Transverse colon (tissue), 4 donors: ENCODE measurements around the gene CA6. TPM values are rescaled to one million over a fixed set of nuclear protein-coding genes. Genes with fewer than 3 reads are reported as not detected.

Source experiments
- DNase-seq: peaks from one replicate; pipeline ENCODE4 v3.0.0-alpha.2; 2019
- H3K27ac ChIP-seq, 4 donors: fragments of 200-600 bp; sonication (generic); 2 replicates each; pipeline ENCODE4 v1.5.1; 2016 to 2018; ENCODE audit warnings: inconsistent platforms in 4 of 4
- H3K27me3 ChIP-seq: fragments of 200-600 bp; sonication (generic); 2 replicates; pipeline ENCODE4 v1.5.1; 2017; ENCODE audit warnings: inconsistent platforms
- H3K36me3 ChIP-seq, 4 donors: fragments of 200-600 bp; sonication (generic); 2 replicates each; pipeline ENCODE4 v1.5.1; 2017 to 2019; ENCODE audit warnings: inconsistent platforms in 4 of 4
- H3K4me1 ChIP-seq, 4 donors: fragments of 200-600 bp; sonication (generic); 2 replicates each; pipeline ENCODE4 v1.5.1; 2017 to 2020; ENCODE audit warnings: inconsistent platforms in 4 of 4
- H3K4me3 ChIP-seq, 4 donors: fragments of 200-600 bp; sonication (generic); 1 replicate in 1 of 4; 2 replicates in 3 of 4; pipeline versions ENCODE4 v1.5.1 to v1.6.1; 2017 to 2019; ENCODE audit warnings: inconsistent platforms in 4 of 4
- H3K9me3 ChIP-seq, 2 donors: fragments of 200-600 bp; sonication (generic); 2 replicates each; pipeline ENCODE4 v1.5.1; 2017 to 2019; ENCODE audit warnings: inconsistent platforms in 2 of 2
- EP300 ChIP-seq: sonication (generic); formaldehyde crosslinking; IDR thresholded peaks from one replicate; pipeline ENCODE4 v1.6.1; 2017; ENCODE audit warnings: antibody characterized with exemption, low read depth
- POLR2A ChIP-seq: fragments of 450-650 bp; IDR thresholded peaks from one replicate; pipeline ENCODE4 v1.6.1; 2016; ENCODE audit warnings: antibody characterized with exemption, mild to moderate bottlenecking, moderate library complexity
- POLR2AphosphoS5 ChIP-seq, 3 donors: sonication (generic); formaldehyde crosslinking; IDR thresholded peaks; one replicate each; pipeline ENCODE4 v1.6.1; 2016; ENCODE audit warnings: antibody characterized with exemption in 3 of 3
- WGBS, 2 donors: methylation state at CpG; one replicate each; pipeline ENCODE4 v1.1.5; 2018; ENCODE audit warnings: low coverage in 1 of 2; 5-methylcytosine and 5-hydroxymethylcytosine counted together
- in situ Hi-C, 4 donors: fragments of 200-750 bp; cut with MboI; loops; one replicate each; pipeline versions ENCODE4 v1.15.0 to v1.15.1; 2017; ENCODE audit warnings: low sequenced_read_pairs in 3 of 4, low pct_ligation_motif_present in 1 of 4, low pct_unique_long_range_greater_than_20kb in 1 of 4
- intact Hi-C: fragments of 100-400 bp; cut with DNase I; formaldehyde crosslinking; loops from one replicate; pipeline ENCODE4 v1.15.1; 2023; ENCODE audit warnings: low total_unique reads
- total RNA-seq, 4 donors: library from RNA; depleted of rRNA; stranded (reverse); fragments of >200 nt; gene quantifications; one replicate each; pipeline ENCODE4 v1.1.0, GENCODE V29; 2016
- TF ChIP-seq, protein P1 (sequence below), 5 experiments: fragments of 200-600 bp in 3 of 5; fragments of 450-650 bp in 2 of 5; sonication (generic) in 3 of 5; IDR thresholded peaks; 1 replicate in 2 of 5; 2 replicates in 3 of 5; pipeline ENCODE4 v1.5.1; 2016 to 2017; ENCODE audit warnings: antibody characterized with exemption in 5 of 5, inconsistent platforms in 3 of 5, mild to moderate bottlenecking in 2 of 5, moderate library complexity in 1 of 5

Gene CA6
- total RNA-seq, 4 donors from 2014 or later: not detected

DNA sequence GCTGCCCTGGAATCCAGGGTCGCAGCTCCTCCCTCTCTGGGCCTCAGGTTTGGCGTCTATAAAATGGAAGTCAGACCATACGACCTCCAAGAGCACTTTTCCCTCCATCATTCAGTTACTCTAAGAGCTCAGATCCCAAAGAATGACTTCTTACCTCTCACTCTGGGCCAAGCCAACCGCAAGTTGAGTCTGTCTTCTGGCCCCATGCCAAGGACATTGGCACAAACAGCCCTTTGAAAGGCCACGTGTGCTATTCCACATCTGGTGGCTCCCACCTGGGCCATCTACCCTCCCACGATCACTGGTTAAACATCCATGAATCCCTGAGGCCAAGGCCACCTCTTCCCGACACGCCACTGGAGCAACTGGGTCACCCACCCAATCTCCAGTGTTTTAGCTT is 68.2 kb downstream of the CA6 start:
- H3K4me1 ChIP-seq: peaks cover 0 to 3% (median 1%) of the 10 kb centered on the region in 4 donors
- no peaks in the 10 kb centered on the region for H3K9me3 ChIP-seq
- DNase-seq: no peak
- H3K36me3 ChIP-seq: no peaks in the 10 kb centered on the region
- H3K27me3 ChIP-seq: no peaks in the 10 kb centered on the region
- 83 to 100% methylated on average over 1 to 8 of the region's 8 CpGs for WGBS, 2 donors
- TF ChIP-seq, protein P1, sequence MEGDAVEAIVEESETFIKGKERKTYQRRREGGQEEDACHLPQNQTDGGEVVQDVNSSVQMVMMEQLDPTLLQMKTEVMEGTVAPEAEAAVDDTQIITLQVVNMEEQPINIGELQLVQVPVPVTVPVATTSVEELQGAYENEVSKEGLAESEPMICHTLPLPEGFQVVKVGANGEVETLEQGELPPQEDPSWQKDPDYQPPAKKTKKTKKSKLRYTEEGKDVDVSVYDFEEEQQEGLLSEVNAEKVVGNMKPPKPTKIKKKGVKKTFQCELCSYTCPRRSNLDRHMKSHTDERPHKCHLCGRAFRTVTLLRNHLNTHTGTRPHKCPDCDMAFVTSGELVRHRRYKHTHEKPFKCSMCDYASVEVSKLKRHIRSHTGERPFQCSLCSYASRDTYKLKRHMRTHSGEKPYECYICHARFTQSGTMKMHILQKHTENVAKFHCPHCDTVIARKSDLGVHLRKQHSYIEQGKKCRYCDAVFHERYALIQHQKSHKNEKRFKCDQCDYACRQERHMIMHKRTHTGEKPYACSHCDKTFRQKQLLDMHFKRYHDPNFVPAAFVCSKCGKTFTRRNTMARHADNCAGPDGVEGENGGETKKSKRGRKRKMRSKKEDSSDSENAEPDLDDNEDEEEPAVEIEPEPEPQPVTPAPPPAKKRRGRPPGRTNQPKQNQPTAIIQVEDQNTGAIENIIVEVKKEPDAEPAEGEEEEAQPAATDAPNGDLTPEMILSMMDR (IDR thresholded peaks at IDR 0.05): no peak
- TF ChIP-seq EP300 (no peak), POLR2AphosphoS5 (IDR thresholded peaks at IDR 0.05) (no peak), POLR2A (no peak)
- H3K27ac ChIP-seq: no peak overlapping the region
- intact Hi-C loops: no loop called here
- in situ Hi-C loops: loop anchor here in 3 of 4 donors (10.0 kb wide), 1 partner anchor 91 kb away; no protein-coding TSS in a partner anchor
- H3K4me3 ChIP-seq: no peak overlapping the region

DNA sequence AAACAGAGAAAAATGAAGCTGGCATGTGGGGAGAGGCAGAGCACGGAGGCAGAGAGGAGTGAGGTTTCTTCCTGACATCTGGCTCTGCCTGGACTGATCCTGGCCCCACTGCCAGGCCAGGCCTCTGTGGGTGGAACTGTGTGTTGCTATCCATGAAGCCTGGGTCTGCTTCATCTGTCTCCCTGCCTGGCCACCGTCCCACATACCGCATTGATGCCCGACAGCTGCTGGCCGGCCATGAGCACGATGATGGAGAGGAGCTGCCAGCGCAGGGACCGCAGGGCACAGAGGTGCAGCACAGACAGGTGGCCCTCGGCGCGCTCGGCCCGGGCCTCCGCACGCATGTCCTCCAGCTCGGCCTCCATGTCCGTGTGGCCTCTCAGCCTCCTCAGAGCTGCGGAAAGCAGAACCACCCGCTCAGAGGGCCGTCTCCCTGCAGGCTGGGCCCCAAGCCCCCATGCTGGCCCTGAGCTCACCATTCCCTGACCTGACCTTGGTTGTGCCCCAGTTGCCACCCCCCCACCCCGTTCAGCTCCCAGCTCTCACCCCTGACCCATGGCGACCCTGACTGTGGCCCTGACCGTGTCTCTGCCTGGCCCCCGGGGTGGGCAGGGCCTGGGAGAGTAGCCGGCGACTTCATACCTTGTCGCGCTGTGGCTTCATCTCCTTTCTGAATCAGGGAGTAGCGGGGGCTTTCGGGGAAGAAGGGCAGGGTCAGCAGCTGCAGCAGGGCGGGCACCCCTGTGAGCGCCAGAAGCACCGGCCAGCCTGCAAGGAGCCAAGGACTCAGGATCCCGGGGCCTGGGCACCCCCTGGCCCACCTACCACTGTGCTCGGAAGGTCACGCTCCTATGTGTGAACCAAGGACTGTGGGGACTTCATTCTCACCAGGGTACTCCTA is 69.1 kb downstream of the CA6 start:
- H3K4me1 ChIP-seq: peaks cover 0 to 3% (median 1%) of the 10 kb centered on the region in 4 donors
- no peak overlapping the region for H3K4me3 ChIP-seq
- H3K9me3 ChIP-seq: no peaks in the 10 kb centered on the region
- no peaks in the 10 kb centered on the region for H3K27me3 ChIP-seq
- no peak for DNase-seq
- TF ChIP-seq EP300 (no peak), POLR2AphosphoS5 (IDR thresholded peaks at IDR 0.05) (no peak), POLR2A (no peak)
- TF ChIP-seq, protein P1 (IDR thresholded peaks at IDR 0.05): no peak
- no peaks in the 10 kb centered on the region for H3K36me3 ChIP-seq
- intact Hi-C loops: no loop called here
- no peak overlapping the region for H3K27ac ChIP-seq
- WGBS, 2 donors: 94% methylated on average over 36 of the region's 36 CpGs; no CpG with 5 or more reads in 1 of the 2 donors
- in situ Hi-C loops: loop anchor here in 3 of 4 donors (10.0 kb wide), 1 partner anchor 90 kb away; no protein-coding TSS in a partner anchor

DNA sequence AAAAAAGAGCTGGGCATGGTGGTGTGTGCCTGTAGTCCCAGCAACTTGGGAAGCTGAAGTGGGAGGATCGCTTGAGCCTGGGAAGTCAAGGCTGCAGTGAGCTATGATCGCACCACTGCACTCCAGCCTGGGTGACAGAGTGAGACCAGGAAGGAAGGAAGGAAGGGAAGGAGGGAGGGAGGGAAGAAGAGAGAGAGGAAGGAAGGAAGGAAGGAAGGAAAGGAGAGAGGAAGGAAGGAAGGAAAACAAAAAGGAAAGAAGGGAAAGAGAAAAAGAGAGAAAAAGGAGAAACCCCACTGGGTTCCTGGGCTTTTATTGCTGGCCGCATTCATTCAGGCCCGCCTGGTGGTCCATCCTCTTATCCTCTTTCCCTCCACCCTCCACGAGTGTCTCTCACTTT is 70.8 kb downstream of the CA6 start:
- intact Hi-C loops: no loop called here

GRCh38 chr1:9018333-9018732 is 72.7 kb downstream of the CA6 start:
- intact Hi-C loops: no loop called here
- H3K27me3 ChIP-seq: no peaks in the 10 kb centered on the region
- no peaks in the 10 kb centered on the region for H3K36me3 ChIP-seq
- H3K4me1 ChIP-seq: no peaks in the 10 kb centered on the region
- TF ChIP-seq EP300 (no peak), POLR2AphosphoS5 (IDR thresholded peaks at IDR 0.05) (no peak), POLR2A (no peak)
- TF ChIP-seq, protein P1 (IDR thresholded peaks at IDR 0.05): no peak
- H3K27ac ChIP-seq: no peak overlapping the region
- H3K9me3 ChIP-seq: no peaks in the 10 kb centered on the region
- WGBS, 2 donors: 37 to 61% methylated on average over 3 to 13 of the region's 13 CpGs
- H3K4me3 ChIP-seq: no peak overlapping the region
- DNase-seq: no peak
- in situ Hi-C loops: loop anchor here in 3 of 4 donors (10.0 kb wide), 1 partner anchor 86 kb away; no protein-coding TSS in a partner anchor

More for the DNA sequence above, 70.8 kb downstream of the CA6 start:
- no peak for DNase-seq
- no peak for TF ChIP-seq EP300
- no peak for TF ChIP-seq POLR2A
- TF ChIP-seq, protein P1 (IDR thresholded peaks at IDR 0.05): no peak
- no peak for TF ChIP-seq POLR2AphosphoS5 (IDR thresholded peaks at IDR 0.05)
- H3K27me3 ChIP-seq: no peaks in the 10 kb centered on the region
- no peaks in the 10 kb centered on the region for H3K9me3 ChIP-seq
- H3K4me1 ChIP-seq: no peaks in the 10 kb centered on the region
- H3K27ac ChIP-seq: no peak overlapping the region
- in situ Hi-C loops: loop anchor here in 3 of 4 donors (10.0 kb wide), 1 partner anchor 88 kb away; no protein-coding TSS in a partner anchor
- 87 to 89% methylated on average over 3 to 5 of the region's 5 CpGs for WGBS, 2 donors
- H3K36me3 ChIP-seq: no peaks in the 10 kb centered on the region
- no peak overlapping the region for H3K4me3 ChIP-seq
